Measurements from ENCODE around the gene UROS.

UROS gene

DNA sequence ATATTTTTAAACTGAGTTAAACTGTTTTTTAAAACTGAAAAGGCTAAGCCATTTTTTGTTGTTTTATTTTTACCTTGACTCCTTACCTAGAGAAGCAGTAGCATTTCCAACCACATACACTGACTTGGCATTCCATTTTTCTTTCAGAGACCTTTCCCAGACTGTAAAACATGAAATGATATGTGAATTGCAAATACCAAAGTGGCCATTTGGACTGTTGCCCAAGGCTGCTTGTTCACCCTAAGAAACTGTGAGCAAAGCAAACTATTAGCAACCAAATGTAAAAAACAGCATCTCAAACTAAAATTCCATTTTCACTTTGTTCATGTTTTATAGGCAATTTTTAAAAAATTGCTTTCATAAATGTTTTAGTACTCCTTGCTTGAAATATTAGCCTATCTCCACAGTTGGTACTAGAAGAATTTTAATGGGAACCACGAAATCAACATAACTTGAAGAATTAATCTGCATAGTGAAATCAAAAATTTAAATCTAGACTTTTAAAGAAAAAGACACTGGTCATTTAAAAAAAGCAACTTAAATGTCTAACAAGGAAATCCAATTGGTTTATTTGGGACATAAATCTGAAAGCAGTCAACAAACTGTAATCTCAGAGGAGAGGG is 10.8 kb downstream of the UROS start:
- DNase-seq, result no peak
- H3K4me1 Mint-ChIP-seq, result no peaks in the 10 kb centered on the region
- H3K36me3 Mint-ChIP-seq (ENCODE audit: low read depth), result peaks cover 51% of the 10 kb centered on the region
- no peak overlapping the region for H3K27ac Mint-ChIP-seq
- no peaks in the 10 kb centered on the region for H3K27me3 Mint-ChIP-seq (ENCODE audit: low read depth, poor library complexity)
- no peak overlapping the region for H3K4me3 Mint-ChIP-seq
- no peaks in the 10 kb centered on the region for H3K9me3 Mint-ChIP-seq
- TF ChIP-seq, protein P1, sequence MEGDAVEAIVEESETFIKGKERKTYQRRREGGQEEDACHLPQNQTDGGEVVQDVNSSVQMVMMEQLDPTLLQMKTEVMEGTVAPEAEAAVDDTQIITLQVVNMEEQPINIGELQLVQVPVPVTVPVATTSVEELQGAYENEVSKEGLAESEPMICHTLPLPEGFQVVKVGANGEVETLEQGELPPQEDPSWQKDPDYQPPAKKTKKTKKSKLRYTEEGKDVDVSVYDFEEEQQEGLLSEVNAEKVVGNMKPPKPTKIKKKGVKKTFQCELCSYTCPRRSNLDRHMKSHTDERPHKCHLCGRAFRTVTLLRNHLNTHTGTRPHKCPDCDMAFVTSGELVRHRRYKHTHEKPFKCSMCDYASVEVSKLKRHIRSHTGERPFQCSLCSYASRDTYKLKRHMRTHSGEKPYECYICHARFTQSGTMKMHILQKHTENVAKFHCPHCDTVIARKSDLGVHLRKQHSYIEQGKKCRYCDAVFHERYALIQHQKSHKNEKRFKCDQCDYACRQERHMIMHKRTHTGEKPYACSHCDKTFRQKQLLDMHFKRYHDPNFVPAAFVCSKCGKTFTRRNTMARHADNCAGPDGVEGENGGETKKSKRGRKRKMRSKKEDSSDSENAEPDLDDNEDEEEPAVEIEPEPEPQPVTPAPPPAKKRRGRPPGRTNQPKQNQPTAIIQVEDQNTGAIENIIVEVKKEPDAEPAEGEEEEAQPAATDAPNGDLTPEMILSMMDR (IDR thresholded peaks at IDR 0.05), result no peak

DNA sequence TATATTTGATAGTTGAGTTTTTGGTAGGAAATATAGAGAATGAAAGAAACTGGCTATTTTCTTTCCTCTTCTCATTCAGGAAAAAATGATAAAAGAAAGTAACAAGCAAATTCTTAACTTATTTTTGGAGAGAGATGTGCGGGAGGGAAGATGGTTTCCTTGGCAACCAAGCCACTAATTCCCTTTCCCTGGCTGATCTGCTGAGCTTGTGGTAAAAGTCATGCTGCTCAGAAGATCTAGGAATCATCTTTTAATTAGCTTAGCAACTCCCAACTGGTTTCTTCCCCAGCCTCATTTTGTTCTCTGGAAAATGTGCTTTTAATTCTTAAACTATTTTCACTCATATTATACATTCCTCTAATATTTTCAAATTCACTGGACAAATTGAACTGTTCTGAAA is 11.8 kb downstream of the UROS start:
- Mint-ChIP-seq H3K27ac (no peak overlapping the region), H3K4me1 (peaks cover 4% of the 10 kb centered on the region), H3K9me3 (no peaks in the 10 kb centered on the region), H3K4me3 (no peak overlapping the region), H3K36me3 (ENCODE audit: low read depth) (peaks cover 54% of the 10 kb centered on the region), H3K27me3 (ENCODE audit: low read depth, poor library complexity) (no peaks in the 10 kb centered on the region)
- TF ChIP-seq, protein P1 (IDR thresholded peaks at IDR 0.05), result no peak
- no peak for DNase-seq

DNA sequence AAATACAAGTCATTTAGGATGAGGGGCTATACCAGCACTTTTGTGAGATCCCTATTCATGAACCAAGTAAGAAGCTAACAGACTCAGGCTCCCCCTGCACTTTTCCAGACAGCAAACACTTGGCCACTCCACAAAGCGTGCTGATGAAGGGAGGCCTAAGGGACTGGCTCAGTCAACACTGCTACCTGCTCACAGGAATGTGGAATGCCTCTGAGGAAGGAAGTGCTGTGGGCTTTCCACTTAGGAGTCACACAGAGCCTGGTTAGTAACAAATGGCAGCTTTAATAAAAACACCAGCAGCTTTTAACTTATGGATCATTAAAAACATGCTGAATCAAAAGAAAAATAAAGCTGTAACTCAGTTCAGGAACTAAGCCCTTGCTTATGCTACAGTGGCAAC is 15.0 kb downstream of the UROS start:
- H3K27ac Mint-ChIP-seq, result no peak overlapping the region
- DNase-seq, result no peak

DNA sequence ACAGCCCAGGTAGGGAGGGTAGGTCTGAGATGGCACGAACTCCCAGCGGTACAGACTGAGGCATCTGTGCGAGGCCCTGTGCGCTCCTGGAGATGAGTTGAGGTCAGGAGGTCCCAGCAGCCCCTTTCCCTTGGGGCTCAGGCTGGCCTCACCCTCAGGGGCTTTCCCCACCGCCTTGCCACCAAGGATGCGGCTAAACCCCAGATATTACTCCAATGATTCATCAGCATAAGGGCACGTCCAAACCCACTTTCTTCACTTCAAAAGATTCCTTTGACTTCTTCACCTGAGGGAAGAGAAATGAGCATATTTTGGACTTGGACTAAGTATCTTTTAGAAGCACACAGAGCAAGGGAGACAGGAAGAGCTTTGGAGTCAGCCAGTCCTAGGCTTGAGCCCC is 20.3 kb downstream of the UROS start:
- DNase-seq, result no peak
- TF ChIP-seq, protein P1 (IDR thresholded peaks at IDR 0.05), result no peak
- Mint-ChIP-seq H3K4me1 (peaks cover 6% of the 10 kb centered on the region), H3K27ac (no peak overlapping the region), H3K27me3 (ENCODE audit: low read depth, poor library complexity) (no peaks in the 10 kb centered on the region), H3K4me3 (no peak overlapping the region), H3K36me3 (ENCODE audit: low read depth) (peaks cover 36% of the 10 kb centered on the region), H3K9me3 (no peaks in the 10 kb centered on the region)

More for the DNA sequence above, 15.0 kb downstream of the UROS start:
- TF ChIP-seq, protein P1 (IDR thresholded peaks at IDR 0.05), result no peak
- H3K36me3 Mint-ChIP-seq (ENCODE audit: low read depth), result peaks cover 53% of the 10 kb centered on the region
- H3K4me1 Mint-ChIP-seq, result peaks cover 6% of the 10 kb centered on the region
- H3K9me3 Mint-ChIP-seq, result no peaks in the 10 kb centered on the region
- H3K4me3 Mint-ChIP-seq, result no peak overlapping the region
- no peaks in the 10 kb centered on the region for H3K27me3 Mint-ChIP-seq (ENCODE audit: low read depth, poor library complexity)

DNA sequence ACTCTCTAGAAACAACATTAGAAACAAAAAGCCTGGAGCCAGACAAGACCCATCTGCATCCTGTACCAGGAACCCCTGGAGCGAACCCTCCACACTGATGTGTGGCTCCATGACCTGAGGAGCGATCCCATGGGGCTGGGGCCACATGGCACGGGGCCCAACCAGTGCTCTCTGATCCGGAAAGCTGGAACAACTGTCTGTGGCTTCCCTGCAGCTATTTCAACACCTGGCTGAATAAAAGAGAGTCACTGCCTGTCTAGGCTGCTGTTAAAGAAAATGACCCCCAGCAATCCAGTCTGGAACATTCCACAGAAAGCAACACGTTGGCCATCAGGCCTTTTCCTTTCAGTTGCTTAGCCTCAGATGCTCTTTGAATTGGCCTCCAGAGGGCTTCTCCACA is 20.9 kb downstream of the UROS start:
- Mint-ChIP-seq H3K27ac (no peak overlapping the region), H3K9me3 (no peaks in the 10 kb centered on the region), H3K4me3 (no peak overlapping the region), H3K36me3 (ENCODE audit: low read depth) (peaks cover 36% of the 10 kb centered on the region), H3K4me1 (peaks cover 6% of the 10 kb centered on the region), H3K27me3 (ENCODE audit: low read depth, poor library complexity) (no peaks in the 10 kb centered on the region)
- DNase-seq, result no peak
- TF ChIP-seq, protein P1 (IDR thresholded peaks at IDR 0.05), result no peak

DNA sequence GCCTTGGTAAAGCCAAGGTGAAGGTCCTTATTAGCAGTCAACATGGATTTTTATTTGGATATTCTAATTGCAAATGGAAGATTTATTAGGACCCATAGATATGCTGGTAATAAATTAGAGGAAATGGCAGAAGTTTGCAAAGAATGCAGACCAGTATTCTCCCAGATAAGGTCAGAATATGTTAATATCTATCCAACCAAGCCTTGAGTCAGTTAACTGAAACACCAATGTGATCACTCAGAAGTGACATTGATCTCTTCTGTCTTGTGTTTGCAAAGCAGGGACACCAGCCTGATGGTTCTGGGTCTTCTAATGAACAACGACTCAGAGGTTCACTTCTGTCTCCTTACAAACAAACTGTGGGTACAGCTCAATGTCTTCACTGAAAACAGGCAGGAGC is 21.5 kb downstream of the UROS start:
- peaks cover 5% of the 10 kb centered on the region for H3K4me1 Mint-ChIP-seq
- no peaks in the 10 kb centered on the region for H3K9me3 Mint-ChIP-seq
- TF ChIP-seq, protein P1 (IDR thresholded peaks at IDR 0.05), result no peak
- no peaks in the 10 kb centered on the region for H3K27me3 Mint-ChIP-seq (ENCODE audit: low read depth, poor library complexity)
- peaks cover 36% of the 10 kb centered on the region for H3K36me3 Mint-ChIP-seq (ENCODE audit: low read depth)
- no peak overlapping the region for H3K4me3 Mint-ChIP-seq
- H3K27ac Mint-ChIP-seq, result no peak overlapping the region
- no peak for DNase-seq

Data from nephron progenitor cell (in vitro differentiated cells).